NK-92 (cell line): ENCODE results near the gene CD164.
"Not testable (repeated sequence)": the region's sequence is repeated elsewhere in the genome, so short reads cannot be mapped to it uniquely, and the experiment has no call there.

Experiments used
- DNase-seq: peaks from one replicate; lab custom pipeline; 2025; ENCODE audit not compliant: unreplicated experiment; lab: John Stamatoyannopoulos, UW

CD164 gene

DNA sequence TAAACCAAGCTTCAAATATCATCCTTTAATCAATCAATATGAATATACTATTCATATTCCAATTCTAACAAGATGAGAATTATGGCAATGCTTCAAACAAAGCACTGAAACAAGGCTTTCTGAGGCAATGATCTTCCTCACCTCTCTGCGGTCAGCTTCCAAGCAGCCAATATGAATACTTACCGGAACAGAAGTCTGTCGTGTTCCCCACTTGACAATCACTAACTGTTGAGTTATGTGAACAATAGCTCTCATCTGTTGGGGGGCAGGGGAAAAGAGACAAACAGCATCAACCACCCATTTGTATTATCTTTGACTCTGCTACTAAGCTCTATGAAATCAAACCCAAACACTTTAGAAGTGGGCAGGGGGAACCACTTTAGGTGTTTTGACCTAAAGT lies 4.5 kb downstream of the CD164 start:
- DNase-seq = no peak

DNA sequence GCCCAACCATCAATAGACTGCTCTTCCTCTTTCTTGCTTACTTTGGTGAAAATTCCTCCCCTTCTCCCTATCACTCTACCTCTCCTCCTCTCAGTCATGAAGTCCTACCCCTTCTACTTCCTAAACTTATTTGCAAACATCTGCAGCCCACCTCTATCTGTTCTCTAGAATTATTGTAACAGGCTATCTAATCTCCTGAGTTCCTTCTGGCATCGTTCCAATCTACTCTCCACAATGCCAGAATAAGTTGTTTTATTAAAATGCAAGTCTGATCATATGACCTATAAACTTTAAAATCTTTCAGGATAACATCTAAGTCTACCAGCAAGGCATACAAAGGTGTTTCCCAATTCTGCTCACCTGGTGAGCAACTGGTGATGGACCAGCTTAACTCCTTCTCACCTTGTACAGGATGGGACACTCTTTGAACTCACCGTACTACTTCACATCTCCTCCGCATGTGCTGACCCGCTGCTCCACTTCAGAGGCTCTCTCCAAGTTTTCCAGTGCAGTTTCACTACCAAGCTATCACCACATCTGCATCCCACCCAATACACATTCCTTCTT lies 7.9 kb downstream of the CD164 start:
- no peak for DNase-seq

DNA sequence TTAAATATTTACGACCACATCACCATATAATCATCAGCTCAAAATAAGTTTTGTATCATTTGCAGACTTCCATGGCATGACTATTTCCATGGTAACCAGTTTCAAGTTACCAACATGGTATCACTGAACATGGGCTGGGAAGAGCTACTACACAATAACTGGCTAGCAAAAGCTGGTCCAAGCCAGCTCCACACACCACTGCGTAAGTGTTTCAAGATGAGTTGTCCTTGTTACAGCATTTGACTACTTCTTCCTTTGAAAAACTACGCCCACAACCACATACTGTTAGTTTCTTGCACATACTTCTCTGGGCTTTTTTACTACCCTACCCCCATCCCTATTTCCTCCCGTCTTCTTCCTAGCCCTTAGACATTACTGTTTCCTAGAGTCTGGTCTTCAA lies 8.5 kb downstream of the CD164 start:
- no peak for DNase-seq

DNA sequence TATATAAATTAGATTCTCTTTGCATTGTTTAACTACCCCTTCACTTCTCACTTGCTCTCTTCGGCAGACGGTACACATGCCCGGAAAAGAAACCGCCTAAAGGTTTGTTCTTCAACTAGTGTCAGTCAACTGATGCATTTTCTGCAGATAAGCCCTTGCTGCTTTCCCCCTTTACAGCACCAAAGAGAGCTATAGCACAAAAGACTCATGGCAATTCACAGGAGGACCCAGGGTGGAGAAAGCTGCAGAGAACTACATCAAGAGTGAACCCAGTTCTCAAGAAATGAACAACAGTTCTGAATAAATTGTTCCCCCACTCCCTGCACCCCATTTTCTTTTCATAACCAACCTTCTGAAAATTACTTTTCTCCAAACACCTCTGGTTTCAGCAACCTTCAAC lies 8.9 kb downstream of the CD164 start:
- no peak for DNase-seq

DNA sequence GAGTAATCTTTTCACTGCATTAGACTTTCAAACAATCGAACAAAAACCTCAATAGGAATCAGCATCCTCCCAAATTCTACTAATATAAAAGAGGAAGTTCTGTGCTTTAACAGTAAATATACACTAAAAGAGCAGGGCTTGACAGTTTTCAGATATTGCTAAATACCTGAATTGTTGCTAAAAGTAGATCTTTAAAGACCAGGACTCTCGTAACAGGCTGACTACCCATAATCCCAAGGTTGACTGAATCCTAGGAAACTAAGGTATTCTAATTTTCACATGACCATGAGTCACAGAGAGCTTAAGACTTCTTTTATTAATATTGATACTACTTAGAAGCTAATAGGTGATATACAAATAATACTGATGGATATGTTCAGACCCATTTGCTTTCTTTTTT lies 10.1 kb downstream of the CD164 start:
- DNase-seq = no peak

DNA sequence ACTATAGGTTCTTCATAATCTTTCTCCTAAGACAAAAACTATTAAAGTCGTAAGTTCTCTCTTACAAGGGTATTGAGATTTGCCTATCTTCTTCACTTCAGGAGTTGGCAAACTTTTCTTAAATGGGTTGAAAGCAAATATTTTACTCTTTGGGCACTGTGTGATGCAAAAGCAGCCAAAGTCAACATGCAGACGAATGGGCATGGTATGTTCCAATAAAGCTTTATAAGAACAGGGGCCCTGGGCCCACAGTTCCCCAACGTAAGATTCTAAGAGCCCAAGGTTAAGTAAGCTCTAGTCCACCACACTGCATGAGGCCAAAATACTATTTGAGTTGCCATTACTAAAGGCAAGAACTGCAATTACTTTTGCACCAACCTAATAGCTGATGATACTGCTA lies 11.5 kb downstream of the CD164 start:
- no peak for DNase-seq

DNA sequence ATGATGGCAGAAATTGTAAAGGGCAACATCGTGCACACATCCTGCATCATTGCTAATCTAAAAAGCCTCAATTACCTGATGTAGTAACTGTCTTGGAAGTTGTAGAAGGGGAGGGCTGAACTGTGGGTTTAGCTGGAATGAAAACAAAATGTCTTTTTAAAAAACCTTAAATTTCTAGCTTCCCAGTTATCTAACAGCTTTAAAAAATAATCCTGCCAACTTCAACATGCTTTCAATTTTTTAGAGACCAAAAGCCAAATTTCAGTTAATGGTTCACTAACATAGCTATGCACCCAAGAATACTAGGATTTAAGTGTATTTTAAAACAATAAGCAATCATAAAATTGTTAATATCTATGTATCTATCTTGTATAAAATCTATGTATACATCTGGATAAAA lies 11.9 kb downstream of the CD164 start:
- no peak for DNase-seq

DNA sequence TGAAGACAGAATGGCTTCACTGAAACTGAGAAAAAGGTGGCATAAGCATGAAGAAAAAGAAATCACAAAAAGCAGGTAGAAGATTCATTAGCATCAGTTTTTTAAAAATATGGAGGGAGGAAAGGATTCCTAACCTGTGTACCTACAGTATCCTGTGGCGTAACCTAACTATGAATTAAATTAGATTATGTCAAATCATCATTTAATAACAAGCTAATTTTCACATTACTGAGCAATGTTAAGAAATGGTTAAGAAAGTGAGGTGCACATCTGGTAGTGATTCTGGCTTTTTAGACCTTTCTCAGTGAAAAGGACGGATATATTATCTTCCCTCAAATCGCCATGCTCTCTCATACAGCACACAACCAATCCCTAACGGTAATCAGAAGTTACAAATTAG lies 12.5 kb downstream of the CD164 start:
- DNase-seq = no peak

DNA sequence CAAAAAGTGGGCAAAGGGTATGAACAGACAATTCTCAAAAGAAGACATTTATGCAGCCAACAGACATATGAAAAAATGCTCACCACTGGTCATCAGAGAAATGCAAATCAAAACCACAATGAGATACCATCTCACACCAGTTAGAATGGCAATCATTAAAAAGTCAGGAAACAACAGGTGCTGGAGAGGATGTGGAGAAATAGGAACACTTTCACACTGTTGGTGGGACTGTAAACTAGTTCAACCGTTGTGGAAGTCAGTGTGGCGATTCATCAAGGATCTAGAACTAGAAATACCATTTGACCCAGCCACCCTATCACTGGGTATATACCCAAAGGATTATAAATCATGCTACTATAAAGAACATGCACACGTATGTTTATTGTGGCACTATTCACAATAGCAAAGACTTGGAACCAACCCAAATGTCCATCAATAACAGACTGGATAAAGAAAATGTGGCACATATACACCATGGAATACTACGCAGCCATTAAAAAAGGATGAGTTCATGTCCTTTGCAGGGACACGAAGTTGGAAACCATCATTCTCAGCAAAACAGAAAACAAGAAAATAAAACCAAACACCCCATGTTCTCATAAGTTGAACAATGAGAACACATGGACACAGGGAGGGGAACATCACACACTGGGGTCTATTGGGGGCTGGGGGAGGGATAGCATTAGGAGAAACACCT lies 17.7 kb downstream of the CD164 start:
- DNase-seq = not testable (repeated sequence)

DNA sequence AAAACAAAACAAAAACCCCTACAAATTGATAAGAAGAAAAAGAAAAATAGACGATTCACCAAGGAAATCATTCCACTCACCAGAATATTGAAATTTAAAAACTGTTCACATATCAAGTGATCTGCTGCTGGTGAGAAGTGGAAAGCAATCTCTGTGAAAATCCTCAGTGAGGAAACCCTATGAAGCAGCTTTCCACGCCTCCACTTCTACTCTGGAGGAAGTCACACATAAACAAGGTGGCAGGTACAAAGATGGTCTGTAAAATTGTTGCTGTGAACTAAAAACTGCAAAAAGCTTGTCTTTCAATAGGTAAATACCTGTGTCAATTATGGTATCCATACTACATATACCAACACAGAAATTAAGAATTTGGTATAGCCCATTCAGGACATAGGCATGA lies 18.5 kb downstream of the CD164 start:
- DNase-seq = no peak

DNA sequence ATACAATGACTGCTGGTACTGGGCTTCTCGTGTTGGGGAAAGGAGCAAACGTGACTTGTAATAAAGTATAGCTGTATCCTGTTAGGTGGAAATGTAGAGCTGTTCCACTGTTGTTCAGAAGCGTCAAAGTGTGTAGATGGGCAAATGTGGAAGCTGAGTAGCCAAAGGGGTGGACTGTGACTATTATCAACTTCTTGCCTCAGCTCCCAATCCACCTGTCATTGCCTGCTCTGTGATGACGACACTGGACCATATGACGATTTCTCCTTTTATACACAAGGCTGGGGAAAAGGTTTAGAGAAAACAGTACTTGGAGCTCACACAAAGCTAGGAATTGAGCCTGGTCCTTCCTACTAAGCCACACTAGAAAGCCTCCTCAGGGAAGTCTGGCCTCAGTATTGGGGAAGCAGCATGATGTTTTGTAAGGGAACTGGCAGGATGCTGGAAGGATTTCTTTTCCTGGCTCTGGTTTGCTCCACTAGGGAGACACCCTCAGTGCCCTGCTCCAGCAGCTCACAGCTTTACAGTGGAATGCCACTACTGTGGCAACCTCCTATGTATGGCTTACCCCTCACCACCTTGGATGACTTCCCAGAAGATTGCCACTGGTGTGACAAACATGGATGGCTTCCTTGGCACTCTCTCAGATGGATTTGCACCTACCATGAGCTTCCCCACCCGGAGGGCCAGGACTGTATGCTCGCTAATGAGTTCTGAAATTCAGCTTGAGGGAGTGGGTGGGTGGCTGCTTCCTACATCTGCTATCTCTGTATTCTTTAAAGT lies 20.0 kb downstream of the CD164 start:
- no peak for DNase-seq

DNA sequence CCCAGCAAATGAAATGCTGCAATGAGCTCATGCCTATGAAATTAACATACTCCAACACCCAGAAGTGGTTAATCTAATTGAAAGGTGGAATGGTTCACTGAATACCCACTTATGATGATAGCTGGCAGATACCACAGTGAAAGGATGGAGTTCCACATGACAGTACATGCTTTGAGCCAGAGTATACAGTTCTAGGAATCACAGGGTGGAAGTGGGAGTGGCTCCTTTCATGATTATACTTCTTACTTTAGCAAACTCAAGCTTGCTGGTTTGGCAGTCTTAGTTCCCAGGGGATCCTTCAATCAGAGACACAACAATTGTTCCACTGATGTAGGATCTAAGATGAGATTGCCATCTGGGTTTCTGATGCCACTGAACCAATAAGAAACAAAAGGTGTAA lies 21.5 kb downstream of the CD164 start:
- no peak for DNase-seq

DNA sequence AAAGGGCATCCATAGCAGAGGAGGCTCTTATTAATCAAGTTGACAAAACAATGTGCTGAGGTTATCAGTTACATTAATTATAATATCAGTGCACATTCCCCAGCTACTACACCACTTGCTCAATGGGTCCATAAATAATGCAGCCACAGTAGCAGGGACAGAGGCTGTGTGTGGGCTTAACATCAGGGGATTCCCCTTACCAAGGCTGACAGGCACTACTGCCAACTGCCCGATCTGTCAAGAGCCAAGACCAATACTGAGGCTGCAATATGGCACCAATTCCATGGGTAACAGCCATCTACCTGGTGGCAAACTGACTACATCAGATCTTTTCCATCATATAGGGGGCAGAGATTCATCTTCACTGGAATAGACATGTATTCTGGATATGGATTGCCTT lies 22.0 kb downstream of the CD164 start:
- DNase-seq = no peak

DNA sequence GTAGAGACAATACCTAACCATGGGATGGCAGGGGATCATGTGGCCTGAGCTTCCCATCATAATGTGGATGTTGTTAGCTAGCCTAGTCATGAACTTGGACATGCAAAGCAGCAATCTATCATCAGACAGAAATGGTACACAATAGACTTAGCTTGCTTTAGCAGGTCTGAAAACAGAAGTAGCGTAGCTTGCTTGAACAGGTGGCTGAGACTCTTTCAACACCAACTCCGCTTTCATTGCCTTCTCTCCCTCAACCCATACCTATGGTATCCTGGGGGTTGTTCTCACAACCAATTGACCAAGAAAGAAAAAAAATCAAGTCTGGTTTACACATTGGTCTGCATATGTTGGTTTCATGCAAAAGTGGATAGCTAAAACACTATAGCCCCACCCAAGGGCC lies 23.0 kb downstream of the CD164 start:
- DNase-seq = no peak

DNA sequence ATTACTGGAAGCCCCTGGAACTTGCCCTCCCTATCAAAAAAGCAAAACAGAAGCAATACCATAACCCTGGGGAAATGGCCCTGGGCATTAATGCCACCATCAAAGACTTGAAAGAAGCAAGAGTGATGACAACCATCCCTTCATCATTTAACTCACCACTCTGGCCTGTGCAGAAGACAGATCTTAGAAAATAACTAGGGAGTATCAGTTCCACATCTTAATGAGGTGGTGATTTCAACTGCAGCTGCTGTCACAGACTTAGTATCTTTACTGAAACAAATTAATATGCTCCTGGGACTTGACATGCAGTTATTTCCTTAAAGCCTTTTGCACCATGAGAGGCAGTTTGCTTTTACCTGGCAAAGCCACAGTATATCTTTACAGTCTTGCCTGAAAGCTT lies 24.1 kb downstream of the CD164 start:
- no peak for DNase-seq

DNA sequence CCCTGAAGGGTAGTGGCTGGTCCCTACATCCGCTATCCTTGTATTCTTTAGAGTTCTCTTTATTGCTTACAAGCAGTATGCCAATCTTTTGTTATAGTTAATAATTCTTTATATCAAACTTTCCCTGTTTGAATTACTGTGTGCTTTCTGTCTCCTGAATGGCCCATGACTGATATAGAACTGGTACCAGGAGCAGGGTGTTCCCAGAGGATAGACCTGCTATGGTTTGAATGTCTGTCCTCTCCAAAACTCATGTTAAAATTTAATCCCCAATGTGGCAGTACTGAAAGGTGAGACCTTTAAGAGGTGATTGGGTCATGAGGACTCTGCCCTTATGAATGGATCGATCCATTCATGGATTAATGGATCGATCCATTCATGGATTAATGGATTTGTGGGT lies 26.0 kb downstream of the CD164 start:
- DNase-seq = no peak

DNA sequence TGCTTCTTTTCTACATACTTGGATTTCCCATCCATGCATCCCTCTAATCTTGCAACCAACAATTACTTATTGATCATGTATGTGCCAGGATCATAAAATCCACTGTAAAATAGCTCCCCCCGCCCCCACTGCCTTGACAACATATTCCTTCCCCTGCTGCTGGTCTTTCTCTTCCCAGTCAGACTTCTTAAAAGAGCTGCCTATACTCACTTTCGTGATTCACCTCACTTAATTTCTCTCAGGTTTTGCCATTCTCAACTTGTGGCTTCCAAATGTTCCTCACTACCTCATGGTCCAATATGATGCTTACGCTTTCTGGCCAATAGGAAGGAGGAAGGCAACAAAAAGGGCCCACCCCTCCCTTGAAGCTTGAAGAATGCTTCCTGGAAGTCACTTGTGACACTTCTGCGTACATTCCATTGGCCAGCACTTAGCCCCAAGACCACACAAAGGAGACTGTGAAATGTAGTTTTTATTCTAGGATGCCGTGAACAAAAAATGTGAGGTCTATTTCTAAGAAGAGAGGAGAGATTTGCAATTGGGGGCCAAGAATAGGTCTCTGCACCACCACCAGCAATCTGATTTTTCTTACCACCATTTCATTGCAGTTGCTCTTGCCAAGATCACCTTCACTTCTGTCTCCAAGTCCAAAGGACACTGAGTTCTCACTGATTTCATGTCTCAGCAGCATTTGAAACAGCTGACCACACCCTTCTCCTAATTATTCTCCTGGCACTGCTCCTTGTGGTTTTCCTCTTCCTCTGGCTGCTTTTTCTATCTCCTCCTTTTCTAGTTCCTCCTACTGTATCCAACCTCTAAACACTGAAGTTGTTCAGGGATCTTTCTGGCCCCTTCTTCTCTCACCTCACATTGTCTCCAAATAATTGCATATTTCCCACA lies 30.8 kb downstream of the CD164 start:
- DNase-seq = no peak

DNA sequence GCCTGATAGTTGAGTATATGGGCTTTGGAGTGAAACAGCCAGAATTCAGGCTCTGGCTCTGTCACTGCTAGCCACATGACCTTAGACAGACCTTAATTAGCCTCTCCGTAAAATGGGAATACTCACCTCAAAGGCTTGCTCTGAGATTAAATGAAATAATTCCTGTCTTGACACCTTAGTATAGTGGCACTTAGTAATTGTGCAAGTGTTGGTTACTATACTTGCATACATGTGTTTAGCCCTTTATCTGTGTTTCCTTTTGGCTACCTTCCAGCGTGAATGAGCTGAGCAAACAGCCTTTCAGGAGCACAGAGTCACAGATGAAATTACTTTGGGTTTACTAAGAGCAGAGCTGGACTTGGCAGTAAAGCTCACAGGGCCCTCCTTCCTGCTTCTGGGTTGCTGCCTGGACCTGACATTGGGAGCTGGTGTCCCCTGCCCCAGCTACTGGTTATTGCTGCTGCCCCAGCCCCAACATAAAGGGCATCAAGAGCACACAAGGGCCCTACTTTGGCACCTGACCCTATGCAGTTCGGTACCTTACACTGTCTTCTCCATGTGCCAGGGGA lies 32.8 kb downstream of the CD164 start:
- no peak for DNase-seq

DNA sequence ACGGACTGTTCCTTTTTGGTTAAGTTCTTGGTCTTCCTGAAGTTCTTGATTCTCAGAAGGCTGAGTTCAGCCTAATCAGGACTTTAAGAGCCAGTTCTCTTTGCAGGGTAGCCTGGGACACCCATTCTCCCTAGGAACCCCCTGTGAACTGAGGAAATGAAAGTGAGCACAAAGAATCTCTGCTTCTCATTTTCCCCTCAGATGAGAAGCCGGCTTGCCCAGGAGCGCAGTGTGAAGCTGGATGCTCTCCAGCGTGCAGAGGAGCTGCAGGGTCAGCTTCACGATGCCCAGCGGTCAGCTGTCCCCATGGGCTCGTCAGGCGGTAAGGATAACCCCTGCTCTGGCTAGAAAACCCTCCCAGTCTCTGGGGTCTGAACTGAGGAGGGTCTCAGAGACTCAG lies 34.0 kb downstream of the CD164 start:
- DNase-seq = no peak

DNA sequence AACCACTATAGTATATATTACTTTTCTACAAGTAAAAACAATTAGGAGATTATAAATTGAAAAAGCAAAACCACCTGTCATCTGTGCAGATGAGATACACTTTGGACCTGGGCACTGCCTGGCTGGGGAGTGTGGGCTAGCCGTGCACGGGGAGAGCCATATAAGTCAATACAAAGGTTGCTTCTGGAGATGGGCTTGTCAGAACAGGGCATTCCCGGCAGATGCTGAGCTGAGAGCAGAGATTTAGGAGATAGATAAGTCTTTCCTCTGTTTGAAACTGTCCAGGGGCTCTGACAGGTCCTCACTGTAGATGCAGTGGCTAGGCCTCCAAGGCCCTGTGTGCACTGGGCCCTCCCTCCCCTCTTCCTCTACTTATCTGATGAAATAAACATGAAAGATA lies 34.5 kb downstream of the CD164 start:
- no peak for DNase-seq

DNA sequence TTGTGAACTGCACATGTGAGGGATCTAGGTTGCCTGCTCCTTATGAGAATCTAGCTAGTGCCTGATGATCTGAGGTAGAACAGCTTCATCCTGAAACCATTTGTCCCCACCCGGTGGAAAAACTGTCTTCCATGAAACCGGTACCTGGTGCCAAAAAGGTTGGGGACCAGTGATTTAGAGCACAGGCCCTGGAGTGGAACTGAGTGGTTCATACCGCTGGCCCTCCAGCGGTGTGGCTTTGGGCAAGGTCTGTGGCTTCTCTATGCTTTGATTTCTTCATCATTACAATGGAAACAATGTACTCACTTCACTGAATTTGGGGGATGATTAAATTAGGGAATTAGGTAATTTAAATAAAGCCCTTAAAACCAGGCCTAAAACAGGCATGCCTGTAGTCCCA lies 36.3 kb downstream of the CD164 start:
- no peak for DNase-seq
